HG03135 (cell line): ENCODE data around the gene CSTPP1.
"Not testable (repeated sequence)": the region's sequence is repeated elsewhere in the genome, so short reads cannot be mapped to it uniquely, and the experiment has no call there.

ENCODE experiments used
- ATAC-seq: cut with Tn5 transposase; IDR thresholded peaks from one replicate; pipeline ENCODE4 v1.9.1; 2021; ENCODE audit warnings: mild to moderate bottlenecking, moderate library complexity; ENCODE audit not compliant: unreplicated experiment

Gene CSTPP1

GRCh38 chr11:47198161-47198560 lies 261.6 kb downstream of the CSTPP1 start:
- not testable (repeated sequence) for ATAC-seq

DNA sequence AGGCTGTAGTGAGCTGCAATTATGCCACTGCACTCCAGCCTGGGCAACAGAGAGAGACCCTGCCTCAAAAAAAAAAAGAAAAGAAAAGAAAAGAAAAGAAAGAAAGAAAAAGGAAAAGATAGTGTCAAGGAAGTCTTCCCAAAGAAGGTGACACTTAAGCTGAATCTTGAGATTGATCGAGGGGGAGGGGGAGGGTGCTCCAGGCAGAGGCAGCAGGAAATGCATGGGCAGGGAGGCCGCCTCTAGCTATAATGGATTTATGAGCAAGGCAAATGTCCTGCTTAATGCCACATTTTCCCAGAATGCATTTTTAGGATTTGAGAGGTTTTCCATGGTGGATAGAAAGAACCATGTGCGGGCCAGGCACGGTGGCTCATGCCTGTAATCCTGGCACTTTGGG lies 264.5 kb downstream of the CSTPP1 start:
- ATAC-seq, result no peak

DNA sequence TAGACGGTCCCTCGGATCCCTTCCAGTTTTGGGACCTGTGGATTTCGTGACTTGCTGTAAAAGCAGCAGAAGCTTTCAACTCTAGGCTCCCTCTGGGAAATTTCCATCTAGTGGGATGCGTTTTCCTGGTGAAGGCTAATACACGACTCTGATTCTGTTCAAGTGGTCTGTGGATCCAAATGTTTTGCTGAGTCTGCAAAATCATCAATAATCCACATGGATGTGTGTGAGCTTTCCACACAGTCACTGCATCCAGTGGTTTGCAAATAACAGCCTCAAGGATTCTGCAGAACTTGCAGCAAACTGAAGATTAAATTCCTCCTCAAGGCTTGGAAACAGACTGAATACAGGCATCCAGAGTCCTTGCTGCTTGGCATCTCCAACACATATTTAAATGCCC lies 266.0 kb downstream of the CSTPP1 start:
- ATAC-seq, result no peak

- ATAC-seq, result no peak
Observed at GRCh38 chr11:47204637-47204989, 268.1 kb downstream of the CSTPP1 start.

DNA sequence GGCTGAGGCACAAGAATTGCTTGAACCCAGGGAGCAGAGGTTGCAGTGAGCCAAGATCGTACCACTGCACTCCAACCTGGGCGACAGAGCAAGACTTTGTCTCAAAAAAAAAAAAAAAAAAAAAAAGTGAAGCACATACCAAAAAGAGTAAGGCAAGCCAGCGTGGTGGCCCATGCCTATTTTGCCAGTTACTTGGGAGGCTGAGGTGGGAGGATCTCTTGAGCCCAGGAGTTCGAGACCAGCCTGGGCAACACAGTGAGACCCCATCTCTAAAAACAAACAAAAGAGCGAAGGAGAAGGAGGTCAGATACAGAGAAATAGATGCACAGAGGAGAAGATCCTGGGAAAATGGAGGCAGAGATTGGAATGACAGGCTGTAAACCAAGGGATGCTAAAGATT lies 270.0 kb downstream of the CSTPP1 start:
- not testable (repeated sequence) for ATAC-seq

DNA sequence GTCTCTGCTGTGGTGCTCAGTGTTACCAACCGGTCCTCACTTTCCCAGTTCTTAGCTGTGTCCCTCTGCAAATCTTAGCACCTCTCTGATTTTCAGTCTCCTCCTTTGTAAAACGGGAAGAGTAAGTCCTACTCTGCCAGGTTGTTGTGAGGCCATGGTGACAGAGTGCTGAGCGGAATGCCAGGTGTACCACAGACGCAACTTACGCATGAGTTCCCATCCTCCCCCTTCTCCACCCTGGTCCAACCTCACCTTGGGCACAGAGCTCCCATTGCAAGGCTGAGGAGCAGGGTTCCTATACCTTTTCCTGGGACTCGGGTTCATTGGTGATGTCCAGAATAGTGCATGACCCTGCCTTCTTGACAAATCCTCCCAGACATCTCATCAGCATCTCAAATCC lies 270.9 kb downstream of the CSTPP1 start:
- ATAC-seq, result no peak

- ATAC-seq, result not testable (repeated sequence)
Observed at GRCh38 chr11:47208008-47208552, 271.5 kb downstream of the CSTPP1 start.

DNA sequence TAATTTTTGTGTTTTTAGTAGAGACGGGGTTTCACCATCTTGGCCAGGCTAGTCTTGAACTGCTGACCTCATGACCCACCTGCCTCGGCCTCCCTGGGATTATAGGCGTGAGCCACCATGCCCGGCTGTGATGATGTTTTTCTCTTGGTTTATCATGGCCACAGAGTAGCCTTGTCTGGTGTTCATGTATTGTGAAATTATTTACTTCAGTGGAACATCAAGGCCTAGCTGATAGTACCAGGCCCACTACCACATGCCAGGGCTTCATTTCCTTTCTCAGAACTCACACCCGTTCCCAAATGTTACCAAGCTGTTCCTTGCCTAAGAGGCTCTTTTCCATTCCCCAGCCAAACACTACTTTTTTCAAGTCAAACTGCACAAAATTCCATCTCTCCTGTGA lies 272.1 kb downstream of the CSTPP1 start:
- ATAC-seq, result no peak
